Mucosa of gallbladder (tissue), 1 donor: Measurements from ENCODE around the gene CACNA1F. TPM values are rescaled to one million over a fixed set of nuclear protein-coding genes. Genes with fewer than 3 reads are reported as not detected.

ENCODE experiments used
- DNase-seq: peaks from one replicate; pipeline ENCODE4 v3.0.0-alpha.2; 2020; ENCODE audit warnings: low spot score
- total RNA-seq: library from RNA; stranded (reverse); gene quantifications from one replicate; pipeline ENCODE4 v1.2.1, GENCODE V29; 2021
- donor health status: DM: no; HTN: no; CAD: no.

The CACNA1F gene
- total RNA-seq, 1 donor from 2014 or later = 0.20 TPM

GRCh38 chrX:49230500-49231232 is 2.5 kb downstream of the CACNA1F start:
- DNase-seq = peak; percentile 28

GRCh38 chrX:49228185-49228584 is 5.0 kb downstream of the CACNA1F start:
- no peak for DNase-seq

- DNase-seq = no peak
Measured at GRCh38 chrX:49227726-49228125, 5.4 kb downstream of the CACNA1F start.

GRCh38 chrX:49226946-49227345 is 6.2 kb downstream of the CACNA1F start:
- no peak for DNase-seq

- DNase-seq = no peak
Measured at GRCh38 chrX:49225858-49226257, 7.3 kb downstream of the CACNA1F start.

- DNase-seq = no peak
Measured at GRCh38 chrX:49221868-49222267, 11.3 kb downstream of the CACNA1F start.

GRCh38 chrX:49220100-49220499 is 13.0 kb downstream of the CACNA1F start:
- DNase-seq = no peak

- DNase-seq = no peak
Measured at GRCh38 chrX:49214996-49215526, 18.1 kb downstream of the CACNA1F start.

GRCh38 chrX:49214416-49214815 is 18.7 kb downstream of the CACNA1F start:
- DNase-seq = no peak

- no peak for DNase-seq
Measured at GRCh38 chrX:49212861-49213260, 20.3 kb downstream of the CACNA1F start.

- DNase-seq = no peak
Measured at GRCh38 chrX:49212209-49212608, 20.9 kb downstream of the CACNA1F start.

GRCh38 chrX:49211074-49211473 is 22.1 kb downstream of the CACNA1F start:
- no peak for DNase-seq

GRCh38 chrX:49210406-49210805 is 22.7 kb downstream of the CACNA1F start:
- DNase-seq = no peak

GRCh38 chrX:49209434-49210251 is 23.5 kb downstream of the CACNA1F start:
- DNase-seq = no peak

- no peak for DNase-seq
Measured at GRCh38 chrX:49208399-49208798, 24.7 kb downstream of the CACNA1F start.

- DNase-seq = no peak
Measured at GRCh38 chrX:49206543-49206942, 26.6 kb downstream of the CACNA1F start.

- no peak for DNase-seq
Measured at GRCh38 chrX:49205443-49205842, 27.7 kb downstream of the CACNA1F start.

GRCh38 chrX:49204709-49205108 is 28.4 kb downstream of the CACNA1F start:
- no peak for DNase-seq

- DNase-seq = no peak
Measured at GRCh38 chrX:49204017-49204416, 29.1 kb downstream of the CACNA1F start.

- DNase-seq = no peak
Measured at GRCh38 chrX:49203536-49203935, 29.6 kb downstream of the CACNA1F start.

- no peak for DNase-seq
Measured at GRCh38 chrX:49202022-49202421, 31.1 kb downstream of the CACNA1F start.

- DNase-seq = peak; percentile 91
Measured at GRCh38 chrX:49199906-49200771, 33.0 kb downstream of the CACNA1F start, which contains the start of gene SYP. SYP (minus strand) TSS chrX:49200193; CDS start chrX:49200186, 7 bp downstream.
